Activated CD4-positive, alpha-beta T cell treated with anti-CD3 and anti-CD28 coated beads, Interleukin-2, Interleukin-4, amounts not matched to agents 100 ng/mL and 50 ng/mL, durations not matched to agents 16 hours and 8 hours (primary cell): ENCODE results near the gene ZNF652.
"Not testable (repeated sequence)": the region's sequence is repeated elsewhere in the genome, so short reads cannot be mapped to it uniquely, and the experiment has no call there.

Experiments
- DNase-seq: peaks from one replicate; pipeline ENCODE4 v3.0.0-alpha.2; 2020; ENCODE audit warnings: low spot score

ZNF652 gene

GRCh38 chr17:49386373-49386772 is 24.3 kb upstream of the ZNF652 start:
- DNase-seq = no peak

- DNase-seq = no peak
Measured at GRCh38 chr17:49384951-49385350, 22.9 kb upstream of the ZNF652 start.

- no peak for DNase-seq
Measured at GRCh38 chr17:49383060-49383459, 21.0 kb upstream of the ZNF652 start.

- no peak for DNase-seq
Measured at GRCh38 chr17:49382556-49382955, 20.5 kb upstream of the ZNF652 start.

- DNase-seq = no peak
Measured at GRCh38 chr17:49381793-49382192, 19.7 kb upstream of the ZNF652 start.

- DNase-seq = no peak
Measured at GRCh38 chr17:49381033-49381432, 19.0 kb upstream of the ZNF652 start.

- no peak for DNase-seq
Measured at GRCh38 chr17:49379926-49380325, 17.9 kb upstream of the ZNF652 start.

- DNase-seq = no peak
Measured at GRCh38 chr17:49378311-49378710, 16.3 kb upstream of the ZNF652 start.

GRCh38 chr17:49375544-49375943 is 13.5 kb upstream of the ZNF652 start:
- no peak for DNase-seq

- no peak for DNase-seq
Measured at GRCh38 chr17:49373115-49373514, 11.1 kb upstream of the ZNF652 start.

- no peak for DNase-seq
Measured at GRCh38 chr17:49372425-49372824, 10.4 kb upstream of the ZNF652 start.

- DNase-seq = no peak
Measured at GRCh38 chr17:49370971-49371834, 9.2 kb upstream of the ZNF652 start.

- no peak for DNase-seq
Measured at GRCh38 chr17:49369760-49370159, 7.7 kb upstream of the ZNF652 start.

GRCh38 chr17:49369089-49369488 is 7.0 kb upstream of the ZNF652 start:
- no peak for DNase-seq

- DNase-seq = no peak
Measured at GRCh38 chr17:49365667-49366066, 3.6 kb upstream of the ZNF652 start.

- not testable (repeated sequence) for DNase-seq
Measured at GRCh38 chr17:49365126-49365525, 3.1 kb upstream of the ZNF652 start.

GRCh38 chr17:49364119-49364518 is 2.1 kb upstream of the ZNF652 start:
- DNase-seq = no peak

- DNase-seq = no peak
Measured at GRCh38 chr17:49363251-49363650, 1.2 kb upstream of the ZNF652 start.

- DNase-seq = no peak
Measured at GRCh38 chr17:49362723-49363117, 670 bp upstream of the ZNF652 start.

- peak; percentile 72 for DNase-seq
Measured at GRCh38 chr17:49361129-49361901, 735 bp downstream of the ZNF652 start.

GRCh38 chr17:49360796-49361128 is 1.3 kb downstream of the ZNF652 start:
- no peak for DNase-seq

- no peak for DNase-seq
Measured at GRCh38 chr17:49359990-49360795, 1.9 kb downstream of the ZNF652 start.
